NCI-H187 treated with DMSO at 0.1 percent for 48 hours (cell line): ENCODE data around the gene PCDHB11.
A peak's percentile ranks its signal among the peaks of the same experiment; 100 is the strongest.
"Not testable (repeated sequence)": the region's sequence is repeated elsewhere in the genome, so short reads cannot be mapped to it uniquely, and the experiment has no call there.

Source experiments
- DNase-seq: peaks from one replicate; lab custom pipeline; 2025; lab: John Stamatoyannopoulos, UW

The PCDHB11 gene

GRCh38 chr5:141186897-141187512, 12.4 kb upstream of the PCDHB11 start, which contains the start of gene PCDHB9:
PCDHB9 (plus strand) TSS chr5:141187161; CDS start chr5:141187319, 158 bp downstream.
- DNase-seq: peak; percentile 10

- not testable (repeated sequence) for DNase-seq
These were observed 10.7 kb upstream of the PCDHB11 start for GRCh38 chr5:141188682-141189081.

GRCh38 chr5:141189131-141189530, 10.3 kb upstream of the PCDHB11 start:
- DNase-seq: not testable (repeated sequence)

GRCh38 chr5:141192110-141192725, 7.2 kb upstream of the PCDHB11 start, which contains the start of gene PCDHB10:
PCDHB10 (plus strand) TSS chr5:141192353; CDS start chr5:141192553, 200 bp downstream.
- no peak for DNase-seq

GRCh38 chr5:141194332-141194731, 5.1 kb upstream of the PCDHB11 start:
- not testable (repeated sequence) for DNase-seq

- no peak for DNase-seq
These were observed 3.1 kb upstream of the PCDHB11 start for GRCh38 chr5:141196363-141196762.

GRCh38 chr5:141201126-141201525, 1.7 kb downstream of the PCDHB11 start:
- not testable (repeated sequence) for DNase-seq

- not testable (repeated sequence) for DNase-seq
These were observed 2.2 kb downstream of the PCDHB11 start for GRCh38 chr5:141201646-141202045.

GRCh38 chr5:141208478-141208877, 9.1 kb downstream of the PCDHB11 start, which contains the start of gene PCDHB12:
PCDHB12 (plus strand) TSS chr5:141208719; CDS start chr5:141208908, 189 bp downstream.
- DNase-seq: no peak

- not testable (repeated sequence) for DNase-seq
These were observed 10.9 kb downstream of the PCDHB11 start for GRCh38 chr5:141210281-141210680.

- not testable (repeated sequence) for DNase-seq
These were observed 11.4 kb downstream of the PCDHB11 start for GRCh38 chr5:141210849-141211248.

- not testable (repeated sequence) for DNase-seq
These were observed 14.4 kb downstream of the PCDHB11 start, which contains the start of gene PCDHB13 for GRCh38 chr5:141213656-141214339. PCDHB13 (plus strand) TSS chr5:141213919; CDS start chr5:141214124, 205 bp downstream.

GRCh38 chr5:141214583-141214982, 15.2 kb downstream of the PCDHB11 start:
- not testable (repeated sequence) for DNase-seq

GRCh38 chr5:141215504-141215903, 16.1 kb downstream of the PCDHB11 start:
- DNase-seq: not testable (repeated sequence)

- DNase-seq: not testable (repeated sequence)
These were observed 16.6 kb downstream of the PCDHB11 start for GRCh38 chr5:141216035-141216434.

- no peak for DNase-seq
These were observed 23.8 kb downstream of the PCDHB11 start, which contains the start of gene PCDHB14 for GRCh38 chr5:141223112-141223783. PCDHB14 (plus strand) TSS chr5:141223343; CDS start chr5:141223506, 163 bp downstream.

- DNase-seq: not testable (repeated sequence)
These were observed 25.4 kb downstream of the PCDHB11 start for GRCh38 chr5:141224844-141225243.

- not testable (repeated sequence) for DNase-seq
These were observed 26.0 kb downstream of the PCDHB11 start for GRCh38 chr5:141225421-141225820.

GRCh38 chr5:141234109-141234667, 34.8 kb downstream of the PCDHB11 start:
- DNase-seq: no peak

GRCh38 chr5:141235922-141236321, 36.5 kb downstream of the PCDHB11 start:
- DNase-seq: not testable (repeated sequence)

GRCh38 chr5:141236516-141237313, 37.3 kb downstream of the PCDHB11 start:
- no peak for DNase-seq
